Thyroid gland (tissue), 4 donors: ENCODE results near the gene OR2B3. TPM values are rescaled to one million over a fixed set of nuclear protein-coding genes. Genes with fewer than 3 reads are reported as not detected.
"Not testable (repeated sequence)": the region's sequence is repeated elsewhere in the genome, so short reads cannot be mapped to it uniquely, and the experiment has no call there.

Source experiments
- DNase-seq, 2 donors: peaks; one replicate each; pipeline ENCODE4 v3.0.0-alpha.2; 2019
- H3K27ac ChIP-seq, 3 donors: fragments of 200-600 bp; sonication (generic); 1 replicate in 2 of 3; 2 replicates in 1 of 3; pipeline ENCODE4 v1.5.1; 2016 to 2019; ENCODE audit warnings: mild to moderate bottlenecking in 1 of 3, moderate library complexity in 1 of 3
- H3K27me3 ChIP-seq: fragments of 200-600 bp; sonication (generic); one replicate; pipeline ENCODE4 v1.5.1; 2019
- H3K36me3 ChIP-seq, 2 donors: fragments of 200-600 bp; sonication (generic); one replicate each; pipeline ENCODE4 v1.5.1; 2016 to 2019
- H3K4me1 ChIP-seq, 2 donors: fragments of 200-600 bp; sonication (generic); one replicate each; pipeline ENCODE4 v1.5.1; 2017 to 2019
- H3K4me3 ChIP-seq, 3 donors: fragments of 200-600 bp; sonication (generic); replicated peaks in 1 of 3; 1 replicate in 2 of 3; 2 replicates in 1 of 3; pipeline ENCODE4 v1.5.1; 2016; ENCODE audit warnings: mild to moderate bottlenecking in 1 of 3
- H3K9me3 ChIP-seq: fragments of 200-600 bp; sonication (generic); one replicate; pipeline ENCODE4 v1.5.1; 2017
- CTCF ChIP-seq, 6 experiments: fragments of 200-600 bp in 3 of 6; fragments of 450-650 bp in 3 of 6; sonication (generic) in 3 of 6; IDR thresholded peaks; one replicate each; pipeline ENCODE4 v1.5.1; 2016 to 2019; ENCODE audit warnings: antibody characterized with exemption in 6 of 6, mild to moderate bottlenecking in 2 of 6, inconsistent platforms in 1 of 6, moderate library complexity in 1 of 6
- POLR2A ChIP-seq, 2 donors: fragments of 450-650 bp; IDR thresholded peaks; one replicate each; pipeline ENCODE4 v1.6.1; 2017; ENCODE audit warnings: antibody characterized with exemption in 2 of 2, mild to moderate bottlenecking in 2 of 2, moderate library complexity in 1 of 2
- WGBS, 2 donors: methylation state at CpG; one replicate each; pipeline ENCODE4 v1.1.5; 2017; 5-methylcytosine and 5-hydroxymethylcytosine counted together
- intact Hi-C: fragments of 100-400 bp; cut with DNase I; formaldehyde crosslinking; loops from one replicate; pipeline ENCODE4 v1.15.1; 2023
- total RNA-seq, 4 donors: library from RNA; depleted of rRNA; stranded (reverse); fragments of >200 nt; gene quantifications; one replicate each; pipeline ENCODE4 v1.2.3, GENCODE V29; 2016

OR2B3 gene
- total RNA-seq = not detected

GRCh38 chr6:29087213-29087612 is at the start of gene OR2B3:
OR2B3 (minus strand) TSS chr6:29087313; CDS start chr6:29087248, 65 bp downstream.
- Histone ChIP-seq H3K4me3 (no peak within 1 kb of the TSS), H3K4me1 (no peaks in the 10 kb centered on the region), H3K27ac (no peak within 1 kb of the TSS), H3K27me3 (no peaks in the 10 kb centered on the region), H3K36me3 (no peaks in the 10 kb centered on the region), H3K9me3 (no peaks in the 10 kb centered on the region)
- intact Hi-C loops = no loop called here
- WGBS, 2 donors = 89 to 92% methylated on average over 1 of the region's 1 CpG
- no peak for DNase-seq
- TF ChIP-seq CTCF (IDR thresholded peaks at IDR 0.05) (no peak), POLR2A (IDR thresholded peaks at IDR 0.05) (no peak)

GRCh38 chr6:29131691-29132090 is 44.6 kb upstream of the OR2B3 start:
- Histone ChIP-seq H3K4me3 (no peak overlapping the region), H3K27ac (no peak overlapping the region), H3K36me3 (no peaks in the 10 kb centered on the region), H3K4me1 (no peaks in the 10 kb centered on the region), H3K27me3 (no peaks in the 10 kb centered on the region), H3K9me3 (no peaks in the 10 kb centered on the region)
- 73 to 85% methylated on average over 2 of the region's 2 CpGs for WGBS, 2 donors
- TF ChIP-seq CTCF (IDR thresholded peaks at IDR 0.05) (no peak), POLR2A (IDR thresholded peaks at IDR 0.05) (no peak)
- intact Hi-C loops = no loop called here
- no peak for DNase-seq

- no peak overlapping the region for H3K4me3 ChIP-seq
- no peak for DNase-seq
- H3K27me3 ChIP-seq = no peaks in the 10 kb centered on the region
- 75 to 86% methylated on average over 4 of the region's 4 CpGs for WGBS, 2 donors
- intact Hi-C loops = no loop called here
- H3K36me3 ChIP-seq = no peaks in the 10 kb centered on the region
- TF ChIP-seq CTCF (IDR thresholded peaks at IDR 0.05) = no peak
- no peak for TF ChIP-seq POLR2A (IDR thresholded peaks at IDR 0.05)
- no peaks in the 10 kb centered on the region for H3K9me3 ChIP-seq
- no peak overlapping the region for H3K27ac ChIP-seq
- H3K4me1 ChIP-seq = no peaks in the 10 kb centered on the region
These were observed 43.5 kb upstream of the OR2B3 start for GRCh38 chr6:29130644-29131043.

- no peaks in the 10 kb centered on the region for H3K9me3 ChIP-seq
- 64 to 67% methylated on average over 4 to 7 of the region's 15 CpGs for WGBS, 2 donors
- intact Hi-C loops = no loop called here
- TF ChIP-seq POLR2A (IDR thresholded peaks at IDR 0.05) = no peak
- no peak for TF ChIP-seq CTCF (IDR thresholded peaks at IDR 0.05)
- no peaks in the 10 kb centered on the region for H3K36me3 ChIP-seq
- H3K27me3 ChIP-seq = no peaks in the 10 kb centered on the region
- no peak overlapping the region for H3K27ac ChIP-seq
- DNase-seq = no peak
- H3K4me3 ChIP-seq = no peak overlapping the region
- no peaks in the 10 kb centered on the region for H3K4me1 ChIP-seq
These were observed 42.4 kb upstream of the OR2B3 start for GRCh38 chr6:29129326-29130012.

GRCh38 chr6:29114964-29115363 is 27.9 kb upstream of the OR2B3 start:
- H3K27me3 ChIP-seq, H3K9me3 ChIP-seq, intact Hi-C loops, H3K4me1 ChIP-seq, H3K4me3 ChIP-seq, H3K27ac ChIP-seq, H3K36me3 ChIP-seq, DNase-seq: not testable (repeated sequence)
- 89 to 95% methylated on average over 3 of the region's 3 CpGs for WGBS, 2 donors
